GM23338 (cell line): Measurements from ENCODE around the gene NUBPL. TPM values are rescaled to one million over a fixed set of nuclear protein-coding genes. Genes with fewer than 3 reads are reported as not detected.

ENCODE experiments used
- ATAC-seq: fragments of 200-7000 bp; cut with Tn5 transposase; 3 replicates; pipeline ENCODE4 v1.9.1; 2020
- DNase-seq: peaks from one replicate; pipeline ENCODE4 v3.0.0-alpha.2; 2015; ENCODE audit warnings: low spot score
- H2AFZ ChIP-seq: fragments of 200-600 bp; sonication (generic); 2 replicates; pipeline ENCODE4 v1.8.0; 2016; ENCODE audit warnings: antibody characterized with exemption, mild to moderate bottlenecking, moderate library complexity
- H3F3A ChIP-seq: fragments of 200-600 bp; sonication (generic); replicated peaks from 2 replicates; pipeline ENCODE4 v1.8.0; 2017; ENCODE audit warnings: antibody characterized with exemption, mixed run types, low read depth
- H3K27ac ChIP-seq: fragments of 200-600 bp; sonication (generic); 2 replicates; pipeline ENCODE4 v1.6.1; 2016; ENCODE audit warnings: low read depth
- H3K27me3 ChIP-seq: fragments of 200-600 bp; sonication (generic); 2 replicates; pipeline ENCODE4 v1.8.0; 2016; ENCODE audit warnings: mild to moderate bottlenecking, mixed run types, moderate library complexity; ENCODE audit not compliant: insufficient read depth
- H3K36me3 ChIP-seq: fragments of 200-600 bp; sonication (generic); 2 replicates; pipeline ENCODE4 v1.8.0; 2016; ENCODE audit warnings: mild to moderate bottlenecking; ENCODE audit not compliant: insufficient read depth
- H3K4me1 ChIP-seq: fragments of 200-600 bp; sonication (generic); 2 replicates; pipeline ENCODE4 v1.8.0; 2016; ENCODE audit warnings: mild to moderate bottlenecking, moderate library complexity; ENCODE audit not compliant: insufficient read depth
- H3K4me2 ChIP-seq: fragments of 200-600 bp; sonication (generic); 2 replicates; pipeline ENCODE4 v1.7.1; 2017; ENCODE audit warnings: mixed run types
- H3K4me3 ChIP-seq: fragments of 200-600 bp; sonication (generic); 2 replicates; pipeline ENCODE4 v1.6.1; 2016; ENCODE audit warnings: mixed run types
- H3K79me2 ChIP-seq: fragments of 200-600 bp; sonication (generic); replicated peaks from 2 replicates; pipeline ENCODE4 v1.8.0; 2017; ENCODE audit warnings: mild to moderate bottlenecking; ENCODE audit not compliant: insufficient read depth
- H3K9me2 ChIP-seq: fragments of 200-600 bp; sonication (generic); 2 replicates; pipeline ENCODE4 v1.8.0; 2017; ENCODE audit not compliant: insufficient read depth
- H4K20me1 ChIP-seq: fragments of 200-600 bp; sonication (generic); replicated peaks from 2 replicates; pipeline ENCODE4 v1.8.0; 2017; ENCODE audit warnings: mild to moderate bottlenecking; ENCODE audit not compliant: insufficient read depth
- H3K27ac Mint-ChIP-seq: 2 replicates; pipeline ENCODE4 v1.8.0; 2020; ENCODE audit warnings: inconsistent platforms, mild to moderate bottlenecking, moderate library complexity, mixed read lengths
- H3K27me3 Mint-ChIP-seq: 3 replicates; pipeline ENCODE4 v1.8.0; 2022; ENCODE audit warnings: low read depth, mild to moderate bottlenecking, moderate library complexity, mixed read lengths, inconsistent platforms; ENCODE audit not compliant: insufficient read depth, poor library complexity
- H3K36me3 Mint-ChIP-seq: 3 replicates; pipeline ENCODE4 v1.8.0; 2021; ENCODE audit warnings: low read depth, mild to moderate bottlenecking, inconsistent platforms, moderate library complexity, mixed read lengths
- H3K4me1 Mint-ChIP-seq: 3 replicates; pipeline ENCODE4 v1.8.0; 2020; ENCODE audit warnings: mild to moderate bottlenecking, inconsistent platforms, mixed read lengths
- H3K4me3 Mint-ChIP-seq: 3 replicates; pipeline ENCODE4 v1.8.0; 2021; ENCODE audit warnings: moderate library complexity, mild to moderate bottlenecking, inconsistent platforms, mixed read lengths
- H3K9me3 Mint-ChIP-seq: 3 replicates; pipeline ENCODE4 v1.8.0; 2020; ENCODE audit warnings: moderate library complexity, mild to moderate bottlenecking, inconsistent platforms, mixed read lengths
- CREB1 ChIP-seq: fragments of 250-450 bp; sonication (Bioruptor Pico); IDR thresholded peaks from 2 replicates; pipeline ENCODE4 v1.5.0; 2020; ENCODE audit warnings: low read depth, mild to moderate bottlenecking, moderate library complexity
- CTCF ChIP-seq, 2 experiments: fragments of 200-600 bp in 1 of 2; sonication (generic) in 1 of 2; conservative IDR thresholded peaks; 2 replicates each; pipeline versions ENCODE4 v1.5.1 to v1.6.1; 2016 to 2017; ENCODE audit warnings: antibody characterized with exemption in 2 of 2, low read depth in 2 of 2, mild to moderate bottlenecking in 2 of 2, moderate library complexity in 1 of 2
- EZH2 ChIP-seq: fragments of 200-600 bp; sonication (generic); IDR thresholded peaks from one replicate; pipeline ENCODE4 v1.8.0; 2017; ENCODE audit warnings: antibody characterized with exemption, mild to moderate bottlenecking, low read depth; ENCODE audit not compliant: unreplicated experiment
- EZH2phosphoT487 ChIP-seq: fragments of 200-600 bp; sonication (generic); IDR thresholded peaks from one replicate; pipeline ENCODE4 v1.8.1; 2018; ENCODE audit warnings: antibody characterized with exemption; ENCODE audit not compliant: unreplicated experiment
- JUNB ChIP-seq: IDR thresholded peaks from one replicate; pipeline ENCODE4 v1.6.1; 2016; ENCODE audit warnings: antibody characterized with exemption; ENCODE audit not compliant: unreplicated experiment
- NANOG ChIP-seq: IDR thresholded peaks from 2 replicates; pipeline ENCODE4 v1.6.1; 2016; ENCODE audit warnings: antibody characterized with exemption, borderline replicate concordance
- POLR2AphosphoS5 ChIP-seq: IDR thresholded peaks from 2 replicates; pipeline ENCODE4 v1.6.1; 2016; ENCODE audit warnings: antibody characterized with exemption, low read depth
- STAT1 ChIP-seq: IDR thresholded peaks from one replicate; pipeline ENCODE4 v1.6.1; 2016; ENCODE audit warnings: antibody characterized with exemption; ENCODE audit not compliant: unreplicated experiment
- ZNF331 ChIP-seq: fragments of 250-450 bp; sonication (Bioruptor Pico); IDR thresholded peaks from 2 replicates; pipeline ENCODE4 v1.5.0; 2020; ENCODE audit warnings: low read depth, mild to moderate bottlenecking, moderate library complexity
- polyA plus RNA-seq: library from polyadenylated mRNA; unstranded; fragments of >200 nt; fragmentation: Nextera tagmentation; extraction: Ambion mirVana; gene quantifications from 2 replicates; pipeline ENCODE4 v1.2.1, GENCODE V29; 2016
- total RNA-seq: library from RNA; depleted of rRNA; stranded (reverse); fragments of >200 nt; shearing (Covaris generic); gene quantifications from 2 replicates; pipeline ENCODE4 v1.2.3, GENCODE V29; 2014
- TF ChIP-seq, protein P1 (sequence below): IDR thresholded peaks from one replicate; pipeline ENCODE4 v1.6.1; 2018; ENCODE audit warnings: antibody characterized with exemption; ENCODE audit not compliant: unreplicated experiment
- TF ChIP-seq, protein P2 (sequence below): fragments of 250-450 bp; sonication (Bioruptor Pico); IDR thresholded peaks from 2 replicates; pipeline ENCODE4 v1.5.0; 2020; ENCODE audit warnings: mild to moderate bottlenecking, moderate library complexity

Gene NUBPL
- total and polyA plus RNA-seq, 2 experiments from 2014 or later: 6.1 to 20.7 TPM

- TF ChIP-seq, protein P1, sequence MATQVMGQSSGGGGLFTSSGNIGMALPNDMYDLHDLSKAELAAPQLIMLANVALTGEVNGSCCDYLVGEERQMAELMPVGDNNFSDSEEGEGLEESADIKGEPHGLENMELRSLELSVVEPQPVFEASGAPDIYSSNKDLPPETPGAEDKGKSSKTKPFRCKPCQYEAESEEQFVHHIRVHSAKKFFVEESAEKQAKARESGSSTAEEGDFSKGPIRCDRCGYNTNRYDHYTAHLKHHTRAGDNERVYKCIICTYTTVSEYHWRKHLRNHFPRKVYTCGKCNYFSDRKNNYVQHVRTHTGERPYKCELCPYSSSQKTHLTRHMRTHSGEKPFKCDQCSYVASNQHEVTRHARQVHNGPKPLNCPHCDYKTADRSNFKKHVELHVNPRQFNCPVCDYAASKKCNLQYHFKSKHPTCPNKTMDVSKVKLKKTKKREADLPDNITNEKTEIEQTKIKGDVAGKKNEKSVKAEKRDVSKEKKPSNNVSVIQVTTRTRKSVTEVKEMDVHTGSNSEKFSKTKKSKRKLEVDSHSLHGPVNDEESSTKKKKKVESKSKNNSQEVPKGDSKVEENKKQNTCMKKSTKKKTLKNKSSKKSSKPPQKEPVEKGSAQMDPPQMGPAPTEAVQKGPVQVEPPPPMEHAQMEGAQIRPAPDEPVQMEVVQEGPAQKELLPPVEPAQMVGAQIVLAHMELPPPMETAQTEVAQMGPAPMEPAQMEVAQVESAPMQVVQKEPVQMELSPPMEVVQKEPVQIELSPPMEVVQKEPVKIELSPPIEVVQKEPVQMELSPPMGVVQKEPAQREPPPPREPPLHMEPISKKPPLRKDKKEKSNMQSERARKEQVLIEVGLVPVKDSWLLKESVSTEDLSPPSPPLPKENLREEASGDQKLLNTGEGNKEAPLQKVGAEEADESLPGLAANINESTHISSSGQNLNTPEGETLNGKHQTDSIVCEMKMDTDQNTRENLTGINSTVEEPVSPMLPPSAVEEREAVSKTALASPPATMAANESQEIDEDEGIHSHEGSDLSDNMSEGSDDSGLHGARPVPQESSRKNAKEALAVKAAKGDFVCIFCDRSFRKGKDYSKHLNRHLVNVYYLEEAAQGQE: no peak
- TF ChIP-seq POLR2AphosphoS5 (no peak), EZH2 (no peak), EZH2phosphoT487 (no peak)
Observed at GRCh38 chr14:31544816-31545215, 16.4 kb upstream of the NUBPL start (continued).

DNA sequence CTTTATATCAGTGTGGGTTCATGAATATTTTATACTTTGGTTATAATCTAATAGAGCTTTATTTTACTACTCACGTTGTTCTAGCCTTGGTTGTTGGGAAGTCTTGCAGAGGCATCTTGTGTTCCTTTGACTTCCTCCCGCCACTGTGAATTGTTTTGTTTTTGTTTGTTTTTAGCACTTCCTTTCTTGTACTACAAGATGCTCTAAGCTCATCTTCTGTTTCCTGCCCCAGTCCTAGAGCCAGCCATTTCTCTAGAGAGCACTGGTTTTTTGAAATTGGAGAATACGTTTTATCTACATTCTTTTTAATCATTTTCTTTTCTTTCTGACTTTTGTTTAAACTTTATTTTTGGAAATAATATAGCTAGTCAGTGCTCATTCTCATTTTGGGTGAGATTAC, 15.9 kb upstream of the NUBPL start:
- Histone ChIP-seq H3K27me3 (no peaks in the 10 kb centered on the region), H2AFZ (no peak overlapping the region), H3K36me3 (no peaks in the 10 kb centered on the region), H3F3A (no peaks in the 10 kb centered on the region), H3K4me1 (no peaks in the 10 kb centered on the region), H3K4me3 (no peak overlapping the region), H3K4me2 (no peak overlapping the region), H3K79me2 (no peaks in the 10 kb centered on the region), H3K9me2 (no peaks in the 10 kb centered on the region), H4K20me1 (no peaks in the 10 kb centered on the region), H3K27ac (no peak overlapping the region)
- Mint-ChIP-seq H3K27me3 (peaks cover 4% of the 10 kb centered on the region), H3K36me3 (no peaks in the 10 kb centered on the region), H3K27ac (no peak overlapping the region), H3K9me3 (no peaks in the 10 kb centered on the region), H3K4me1 (peaks cover 5% of the 10 kb centered on the region), H3K4me3 (no peak overlapping the region)
- no peak for ATAC-seq
- no peak for DNase-seq
- TF ChIP-seq, protein P1: no peak
- TF ChIP-seq CREB1 (CRISPR knock-in tag) (no peak), JUNB (no peak), POLR2AphosphoS5 (no peak), NANOG (no peak), ZNF331 (CRISPR knock-in tag) (no peak), CTCF (conservative IDR thresholded peaks at IDR 0.05; ENCODE audit: low read depth in 2 of 2) (no peak), STAT1 (no peak)
- TF ChIP-seq, protein P2, sequence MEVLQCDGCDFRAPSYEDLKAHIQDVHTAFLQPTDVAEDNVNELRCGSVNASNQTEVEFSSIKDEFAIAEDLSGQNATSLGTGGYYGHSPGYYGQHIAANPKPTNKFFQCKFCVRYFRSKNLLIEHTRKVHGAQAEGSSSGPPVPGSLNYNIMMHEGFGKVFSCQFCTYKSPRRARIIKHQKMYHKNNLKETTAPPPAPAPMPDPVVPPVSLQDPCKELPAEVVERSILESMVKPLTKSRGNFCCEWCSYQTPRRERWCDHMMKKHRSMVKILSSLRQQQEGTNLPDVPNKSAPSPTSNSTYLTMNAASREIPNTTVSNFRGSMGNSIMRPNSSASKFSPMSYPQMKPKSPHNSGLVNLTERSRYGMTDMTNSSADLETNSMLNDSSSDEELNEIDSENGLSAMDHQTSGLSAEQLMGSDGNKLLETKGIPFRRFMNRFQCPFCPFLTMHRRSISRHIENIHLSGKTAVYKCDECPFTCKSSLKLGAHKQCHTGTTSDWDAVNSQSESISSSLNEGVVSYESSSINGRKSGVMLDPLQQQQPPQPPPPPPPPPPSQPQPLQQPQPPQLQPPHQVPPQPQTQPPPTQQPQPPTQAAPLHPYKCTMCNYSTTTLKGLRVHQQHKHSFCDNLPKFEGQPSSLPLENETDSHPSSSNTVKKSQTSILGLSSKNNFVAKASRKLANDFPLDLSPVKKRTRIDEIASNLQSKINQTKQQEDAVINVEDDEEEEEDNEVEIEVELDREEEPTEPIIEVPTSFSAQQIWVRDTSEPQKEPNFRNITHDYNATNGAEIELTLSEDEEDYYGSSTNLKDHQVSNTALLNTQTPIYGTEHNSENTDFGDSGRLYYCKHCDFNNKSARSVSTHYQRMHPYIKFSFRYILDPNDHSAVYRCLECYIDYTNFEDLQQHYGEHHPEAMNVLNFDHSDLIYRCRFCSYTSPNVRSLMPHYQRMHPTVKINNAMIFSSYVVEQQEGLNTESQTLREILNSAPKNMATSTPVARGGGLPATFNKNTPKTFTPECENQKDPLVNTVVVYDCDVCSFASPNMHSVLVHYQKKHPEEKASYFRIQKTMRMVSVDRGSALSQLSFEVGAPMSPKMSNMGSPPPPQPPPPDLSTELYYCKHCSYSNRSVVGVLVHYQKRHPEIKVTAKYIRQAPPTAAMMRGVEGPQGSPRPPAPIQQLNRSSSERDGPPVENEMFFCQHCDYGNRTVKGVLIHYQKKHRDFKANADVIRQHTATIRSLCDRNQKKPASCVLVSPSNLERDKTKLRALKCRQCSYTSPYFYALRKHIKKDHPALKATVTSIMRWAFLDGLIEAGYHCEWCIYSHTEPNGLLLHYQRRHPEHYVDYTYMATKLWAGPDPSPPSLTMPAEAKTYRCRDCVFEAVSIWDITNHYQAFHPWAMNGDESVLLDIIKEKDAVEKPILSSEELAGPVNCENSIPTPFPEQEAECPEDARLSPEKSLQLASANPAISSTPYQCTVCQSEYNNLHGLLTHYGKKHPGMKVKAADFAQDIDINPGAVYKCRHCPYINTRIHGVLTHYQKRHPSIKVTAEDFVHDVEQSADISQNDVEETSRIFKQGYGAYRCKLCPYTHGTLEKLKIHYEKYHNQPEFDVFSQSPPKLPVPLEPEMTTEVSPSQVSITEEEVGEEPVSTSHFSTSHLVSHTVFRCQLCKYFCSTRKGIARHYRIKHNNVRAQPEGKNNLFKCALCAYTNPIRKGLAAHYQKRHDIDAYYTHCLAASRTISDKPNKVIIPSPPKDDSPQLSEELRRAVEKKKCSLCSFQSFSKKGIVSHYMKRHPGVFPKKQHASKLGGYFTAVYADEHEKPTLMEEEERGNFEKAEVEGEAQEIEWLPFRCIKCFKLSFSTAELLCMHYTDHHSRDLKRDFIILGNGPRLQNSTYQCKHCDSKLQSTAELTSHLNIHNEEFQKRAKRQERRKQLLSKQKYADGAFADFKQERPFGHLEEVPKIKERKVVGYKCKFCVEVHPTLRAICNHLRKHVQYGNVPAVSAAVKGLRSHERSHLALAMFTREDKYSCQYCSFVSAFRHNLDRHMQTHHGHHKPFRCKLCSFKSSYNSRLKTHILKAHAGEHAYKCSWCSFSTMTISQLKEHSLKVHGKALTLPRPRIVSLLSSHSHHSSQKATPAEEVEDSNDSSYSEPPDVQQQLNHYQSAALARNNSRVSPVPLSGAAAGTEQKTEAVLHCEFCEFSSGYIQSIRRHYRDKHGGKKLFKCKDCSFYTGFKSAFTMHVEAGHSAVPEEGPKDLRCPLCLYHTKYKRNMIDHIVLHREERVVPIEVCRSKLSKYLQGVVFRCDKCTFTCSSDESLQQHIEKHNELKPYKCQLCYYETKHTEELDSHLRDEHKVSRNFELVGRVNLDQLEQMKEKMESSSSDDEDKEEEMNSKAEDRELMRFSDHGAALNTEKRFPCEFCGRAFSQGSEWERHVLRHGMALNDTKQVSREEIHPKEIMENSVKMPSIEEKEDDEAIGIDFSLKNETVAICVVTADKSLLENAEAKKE: no peak
